Activated CD8-positive, alpha-beta memory T cell treated with anti-CD3 and anti-CD28 coated beads for 4 hours (primary cell): ENCODE measurements around the gene CFAP20DC.
"Not testable (repeated sequence)": the region's sequence is repeated elsewhere in the genome, so short reads cannot be mapped to it uniquely, and the experiment has no call there.

Experiments used
- DNase-seq, 2 donors: peaks; one replicate each; pipeline ENCODE4 v3.0.0-alpha.2; 2020; ENCODE audit warnings: low read depth in 2 of 2

CFAP20DC gene

DNA sequence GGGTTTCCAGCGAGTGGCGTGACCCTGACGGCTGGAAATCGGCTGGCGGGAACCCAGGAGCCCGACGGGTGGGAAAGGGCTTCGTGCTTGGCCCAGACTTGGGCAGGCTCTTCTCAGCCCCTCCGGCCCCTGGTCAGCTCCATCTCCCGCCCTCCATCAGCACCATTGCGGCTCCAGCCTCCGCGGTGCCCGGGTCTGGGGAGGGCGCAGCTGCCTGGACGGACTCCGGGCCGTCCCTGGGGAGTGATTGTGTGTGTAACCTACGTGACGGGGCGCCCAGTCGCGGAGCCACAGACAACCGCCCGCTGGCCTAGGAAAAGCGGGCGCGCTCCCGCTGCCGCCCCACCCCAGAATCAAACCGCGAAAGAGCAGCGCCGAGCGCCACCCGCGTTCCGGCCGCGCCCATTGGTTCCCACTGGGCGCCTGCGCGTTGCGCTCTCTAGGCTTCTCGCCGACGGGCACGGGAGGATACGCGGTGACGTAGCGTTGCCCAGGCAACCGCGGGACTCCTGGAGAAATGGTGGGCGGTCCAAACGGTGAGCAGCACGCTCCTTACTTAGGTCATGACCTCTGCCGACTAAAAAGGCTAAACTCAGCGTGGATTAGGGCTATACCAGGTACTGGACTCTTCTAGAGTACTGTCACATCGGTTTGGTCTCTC, at the start of gene CFAP20DC:
Gene CFAP20DC (minus strand): TSS at position 355 of the 661 bp plus-strand sequence. CDS start 394 bp downstream, outside the sequence.
- peak; percentile 66 to 83 for DNase-seq

DNA sequence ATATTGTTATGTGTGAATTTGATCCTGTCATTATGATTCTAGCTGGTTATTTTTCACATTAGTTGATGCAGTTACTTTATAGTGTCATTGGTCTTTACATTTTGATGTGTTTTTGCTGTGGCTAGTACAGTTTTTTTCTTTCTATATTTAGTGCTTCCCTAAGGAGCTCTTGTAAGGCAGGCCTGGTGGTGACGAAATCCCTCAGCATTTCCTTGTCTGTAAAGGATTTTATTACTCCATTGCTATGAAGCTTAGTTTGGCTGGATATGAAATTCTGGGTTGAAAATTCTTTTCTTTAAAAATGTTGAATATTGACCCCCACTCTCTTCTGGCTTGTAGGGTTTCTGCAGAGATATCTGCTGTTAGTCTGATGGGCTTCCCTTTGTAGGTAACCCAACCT, 48.7 kb upstream of the CFAP20DC start:
- DNase-seq, result not testable (repeated sequence)

GRCh38 chr3:59094446-59094845, 44.6 kb upstream of the CFAP20DC start:
- DNase-seq, result no peak

DNA sequence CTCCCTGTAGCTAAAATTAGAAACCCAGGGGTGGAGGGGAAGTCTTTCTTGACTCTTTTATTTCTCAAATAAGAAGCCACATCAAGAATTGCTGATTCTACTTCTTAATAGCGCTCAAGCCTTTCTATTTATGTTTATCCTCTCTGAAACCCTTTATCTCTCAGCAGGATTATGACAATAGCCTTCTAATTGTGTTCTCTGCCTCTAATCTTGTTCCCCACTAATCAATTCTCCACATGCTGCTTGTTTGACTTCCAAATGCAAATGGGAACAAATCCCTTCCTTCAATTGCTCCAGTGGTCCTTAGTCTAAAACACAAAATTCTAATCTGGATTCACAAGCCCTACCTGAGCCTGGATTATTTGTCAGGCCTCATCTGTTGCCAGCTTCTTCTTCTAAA, 43.7 kb upstream of the CFAP20DC start:
- no peak for DNase-seq

DNA sequence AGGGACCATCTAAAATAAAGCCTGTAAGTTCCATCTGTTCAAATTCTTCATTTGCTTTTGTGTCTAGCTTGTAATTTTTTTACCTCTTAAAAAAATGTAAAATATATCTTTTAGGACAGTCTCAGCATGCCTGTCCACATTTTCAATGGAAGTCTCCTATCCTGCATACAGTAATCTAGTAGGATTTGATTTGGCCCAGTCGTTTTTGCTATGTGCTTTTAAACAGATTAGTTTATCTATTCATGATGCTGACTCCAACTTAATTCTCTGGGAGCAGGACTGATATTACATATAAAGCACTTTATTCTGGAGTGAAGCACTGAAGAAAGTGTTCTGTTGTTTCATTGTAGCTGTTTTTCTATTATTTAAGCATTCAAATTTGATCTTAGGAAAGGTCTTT, 38.9 kb upstream of the CFAP20DC start:
- DNase-seq, result no peak

GRCh38 chr3:59085976-59086375, 36.2 kb upstream of the CFAP20DC start:
- no peak for DNase-seq

GRCh38 chr3:59084583-59084982, 34.8 kb upstream of the CFAP20DC start:
- no peak for DNase-seq

DNA sequence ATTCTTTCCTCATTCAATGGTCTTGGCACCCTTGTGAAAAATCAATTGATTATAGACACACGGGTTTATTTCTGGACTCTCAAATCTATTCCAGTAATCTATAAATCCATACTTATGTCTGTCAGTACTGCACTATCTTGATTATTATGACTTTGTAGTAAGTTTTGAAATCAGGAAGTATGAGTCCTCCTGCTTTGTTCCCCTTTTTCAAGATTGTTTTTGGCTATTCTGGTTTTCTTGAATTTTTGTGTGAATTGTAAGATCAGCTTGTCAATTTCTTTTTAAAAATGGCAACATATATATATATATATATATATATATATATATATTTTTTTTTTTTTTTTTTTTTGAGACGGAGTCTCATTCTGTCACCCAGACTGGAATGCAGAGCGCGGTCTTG, 32.3 kb upstream of the CFAP20DC start:
- DNase-seq, result no peak

- no peak for DNase-seq
Measured at GRCh38 chr3:59081071-59081470, 31.2 kb upstream of the CFAP20DC start.

GRCh38 chr3:59079962-59080361, 30.1 kb upstream of the CFAP20DC start:
- no peak for DNase-seq

- no peak for DNase-seq
Measured at GRCh38 chr3:59074764-59075163, 24.9 kb upstream of the CFAP20DC start.

GRCh38 chr3:59072681-59073080, 22.9 kb upstream of the CFAP20DC start:
- DNase-seq, result no peak

DNA sequence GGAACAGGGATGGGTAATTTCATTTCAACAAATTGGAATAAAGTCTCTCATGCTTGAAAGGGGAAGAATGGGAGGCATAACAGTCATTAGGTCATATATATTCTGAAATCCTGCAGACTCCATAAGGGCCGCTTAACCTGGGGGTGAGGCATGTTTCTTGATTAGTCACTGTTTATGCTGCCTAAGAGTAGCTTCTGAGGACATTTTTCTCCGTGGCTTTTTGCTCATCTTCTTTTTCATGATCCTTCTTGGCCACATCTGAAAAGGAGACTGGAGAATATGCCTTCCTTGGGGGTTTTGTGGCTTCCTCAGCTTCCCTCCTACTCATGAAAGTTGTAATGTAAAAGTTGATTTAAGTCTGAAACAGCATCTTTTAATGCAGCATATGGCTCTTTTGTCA, 20.0 kb upstream of the CFAP20DC start:
- no peak for DNase-seq

DNA sequence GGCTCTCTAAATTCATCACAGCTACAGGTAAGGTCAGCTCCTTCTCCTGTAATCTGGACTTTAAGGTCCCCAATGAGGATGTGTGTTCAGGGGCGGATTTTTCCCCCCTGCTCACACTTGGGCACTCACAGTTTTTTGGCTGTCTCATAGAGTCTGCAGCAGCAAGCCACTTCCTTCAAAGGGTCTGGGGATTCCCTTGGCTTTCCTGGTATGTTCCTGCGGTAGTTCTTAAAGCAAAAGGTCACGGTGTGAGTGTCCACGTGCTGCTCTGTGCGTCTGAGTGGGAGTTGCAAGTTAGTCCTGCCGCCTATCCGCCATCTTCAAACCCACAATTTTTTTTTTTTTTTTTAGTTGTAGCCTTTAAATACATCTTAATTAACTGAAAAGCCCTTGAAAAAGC, 15.4 kb upstream of the CFAP20DC start:
- no peak for DNase-seq

GRCh38 chr3:59064728-59065127, 14.9 kb upstream of the CFAP20DC start:
- no peak for DNase-seq

- no peak for DNase-seq
Measured at GRCh38 chr3:59064276-59064675, 14.5 kb upstream of the CFAP20DC start.

DNA sequence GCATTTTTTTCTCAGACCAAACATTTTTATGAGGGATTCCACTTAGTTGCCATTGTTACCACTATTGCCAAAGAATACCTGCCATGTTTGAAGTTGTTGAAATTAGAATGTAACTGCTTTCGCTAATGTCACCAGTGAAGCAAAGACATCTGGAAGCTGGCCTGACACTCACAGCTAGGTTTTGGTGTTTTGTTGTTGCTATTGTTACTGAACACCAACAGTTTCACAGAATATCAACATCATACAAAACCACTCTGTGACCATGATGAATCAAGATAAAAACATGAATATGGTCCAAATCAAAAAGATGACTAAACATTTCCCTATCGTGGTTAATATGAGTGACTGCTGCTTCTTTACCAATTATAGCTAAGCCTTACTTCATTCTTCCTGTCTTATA, 6.9 kb upstream of the CFAP20DC start:
- DNase-seq, result no peak

DNA sequence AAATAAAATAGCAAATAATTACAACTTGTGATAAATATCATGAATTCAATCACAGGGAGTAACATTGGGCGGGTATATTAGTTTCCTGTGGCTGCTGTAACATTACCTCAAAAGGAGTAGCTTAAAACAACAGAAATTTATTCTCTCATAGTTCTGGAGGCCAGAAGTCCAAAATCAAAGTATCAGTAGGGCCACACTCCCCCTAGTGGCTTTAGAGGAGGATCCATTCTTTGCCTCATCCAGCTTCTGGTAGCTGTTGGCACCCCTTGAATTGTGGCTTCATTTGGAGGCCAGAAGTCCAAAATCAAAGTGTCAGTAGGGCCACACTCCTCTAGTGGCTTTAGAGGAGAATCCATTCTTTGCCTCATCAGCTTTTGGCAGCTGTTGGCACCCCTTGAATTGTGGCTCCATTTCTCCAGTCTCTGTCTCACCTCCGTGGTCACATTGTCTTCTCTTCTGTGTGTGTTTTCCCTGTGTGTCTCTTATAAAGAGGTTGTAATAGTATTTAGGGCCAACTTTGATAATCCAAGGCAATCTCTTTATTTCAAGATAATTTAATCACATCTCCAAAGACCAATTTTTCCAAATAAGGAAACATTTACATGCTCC, 3.1 kb upstream of the CFAP20DC start:
- DNase-seq, result no peak

DNA sequence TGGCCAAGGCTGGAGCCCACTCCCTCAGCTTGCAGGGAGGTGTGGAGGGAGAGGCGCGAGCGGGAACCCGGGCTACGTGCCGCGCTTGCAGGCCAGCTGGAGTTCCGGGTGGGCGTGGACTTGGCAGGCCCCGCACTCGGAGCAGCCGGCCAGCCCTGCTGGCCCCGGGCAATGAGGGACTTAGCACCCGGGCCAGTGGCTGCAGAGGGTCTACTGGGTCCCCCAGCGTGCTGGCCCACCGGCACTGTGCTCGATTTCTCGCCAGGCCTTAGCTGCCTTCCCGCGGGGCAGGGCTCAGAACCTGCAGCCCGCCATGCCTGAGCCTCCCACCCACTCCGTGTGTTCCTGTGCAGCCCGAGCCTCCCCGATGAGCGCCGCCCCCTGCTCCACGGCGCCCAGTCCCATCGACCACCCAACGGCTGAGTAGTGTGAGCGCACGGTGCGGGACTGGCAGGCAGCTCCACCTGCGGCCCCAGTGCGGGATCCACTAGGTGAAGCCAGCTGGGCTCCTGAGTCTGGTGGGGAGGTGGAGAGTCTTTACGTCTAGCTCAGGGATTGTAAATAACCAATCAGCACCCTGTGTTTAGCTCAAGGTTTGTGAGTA, 1.1 kb upstream of the CFAP20DC start:
- not testable (repeated sequence) for DNase-seq

GRCh38 chr3:59046839-59047238, 3.0 kb downstream of the CFAP20DC start:
- no peak for DNase-seq

- DNase-seq, result no peak
Measured at GRCh38 chr3:59043391-59043790, 6.4 kb downstream of the CFAP20DC start.

GRCh38 chr3:59040902-59041301, 8.9 kb downstream of the CFAP20DC start:
- DNase-seq, result no peak

DNA sequence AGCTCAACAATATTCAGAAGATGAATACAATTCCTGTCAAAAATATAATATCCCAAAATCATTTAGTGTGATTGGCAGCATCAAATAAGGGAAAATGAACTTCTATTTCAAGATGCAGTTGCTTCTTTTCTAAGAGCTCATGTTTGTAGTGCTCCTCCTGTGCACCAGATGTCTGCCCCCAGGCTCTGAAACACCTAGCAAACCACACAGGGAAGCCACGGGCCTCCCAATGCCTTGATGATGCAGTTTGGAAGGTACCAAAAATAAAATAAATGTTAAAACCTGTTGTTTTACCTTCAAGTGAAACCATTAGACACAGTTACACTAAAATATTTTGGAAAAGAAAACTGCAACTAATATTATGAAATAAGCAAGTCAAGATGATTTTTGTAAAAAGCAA, 22.2 kb downstream of the CFAP20DC start:
- DNase-seq, result no peak
